ENCODE data around the gene SIT1. TPM values are rescaled to one million over a fixed set of nuclear protein-coding genes. Genes with fewer than 3 reads are reported as not detected.
A peak's percentile ranks its signal among the peaks of the same experiment; 100 is the strongest.
"Not testable (repeated sequence)": the region's sequence is repeated elsewhere in the genome, so short reads cannot be mapped to it uniquely, and the experiment has no call there.

SIT1 gene
- total RNA-seq, 1 donor from 2014 or later, result 90.5 TPM

DNA sequence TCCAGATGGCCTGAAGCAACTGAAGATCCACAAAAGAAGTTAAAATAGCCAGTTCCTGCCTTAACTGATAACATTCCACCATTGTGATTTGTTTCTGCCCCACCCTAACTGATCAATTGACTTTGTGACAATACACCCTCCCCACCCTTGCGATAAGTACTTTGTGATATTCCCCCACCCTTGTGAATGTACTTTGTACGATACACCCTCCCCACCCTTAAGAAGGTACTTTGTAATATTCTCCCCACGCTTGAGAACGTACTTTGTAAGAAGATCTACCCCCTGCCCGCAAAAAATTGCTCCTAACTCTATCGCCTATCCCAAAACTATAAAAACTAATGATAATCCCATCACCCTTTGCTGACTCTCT, 13.9 kb downstream of the SIT1 start:
- Mint-ChIP-seq H3K4me1 (ENCODE audit: low read depth) (peaks cover 66% of the 10 kb centered on the region), H3K27ac (peak overlapping the region; percentile 18), H3K36me3 (ENCODE audit: low read depth) (peaks cover 22% of the 10 kb centered on the region)
- not testable (repeated sequence) for H3K9me3 Mint-ChIP-seq; H3K4me3 Mint-ChIP-seq; H3K27me3 Mint-ChIP-seq (ENCODE audit: insufficient read depth); DNase-seq (ENCODE audit: low spot score)
- intact Hi-C loops (cut with micrococcal nuclease), result loop anchor here (1.0 kb wide), 1 partner anchor 18 kb away; no protein-coding TSS in a partner anchor

- H3K27ac Mint-ChIP-seq, result peak overlapping the region; percentile 80
- intact Hi-C loops (cut with micrococcal nuclease), result loop anchor here (1.0 kb wide), 1 partner anchor 17 kb away; no protein-coding TSS in a partner anchor
- peaks cover 6% of the 10 kb centered on the region for H3K9me3 Mint-ChIP-seq
- H3K4me3 Mint-ChIP-seq, result no peak overlapping the region
- H3K36me3 Mint-ChIP-seq (ENCODE audit: low read depth), result peaks cover 18% of the 10 kb centered on the region
- no peak for DNase-seq (ENCODE audit: low spot score)
- peaks cover 60% of the 10 kb centered on the region for H3K4me1 Mint-ChIP-seq (ENCODE audit: low read depth)
- no peaks in the 10 kb centered on the region for H3K27me3 Mint-ChIP-seq (ENCODE audit: insufficient read depth)
Measured at GRCh38 chr9:35636135-35636876, 14.4 kb downstream of the SIT1 start.

DNA sequence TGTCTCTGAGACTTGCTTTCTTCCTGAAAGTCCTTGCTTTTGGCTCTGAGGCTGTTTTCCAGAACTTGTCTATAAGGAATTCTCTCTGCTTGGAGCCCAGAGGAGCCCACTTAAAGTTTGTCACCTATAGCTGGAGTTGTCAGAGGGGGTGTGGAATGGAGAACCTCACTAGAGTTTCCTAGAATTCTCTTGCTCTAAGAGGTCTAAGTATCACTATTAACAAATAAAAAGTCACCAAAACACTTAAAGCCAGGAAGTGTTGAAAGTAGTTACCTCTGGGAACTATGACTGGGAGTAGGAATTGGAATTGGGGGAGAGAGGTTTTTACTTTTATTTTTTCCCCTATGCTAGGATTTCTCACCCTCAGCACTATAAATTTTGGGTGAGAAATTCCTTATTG, 15.0 kb downstream of the SIT1 start:
- DNase-seq (ENCODE audit: low spot score), result no peak
- intact Hi-C loops (cut with micrococcal nuclease), result loop anchor here (1.0 kb wide), 1 partner anchor 16 kb away; no protein-coding TSS in a partner anchor
- Mint-ChIP-seq H3K4me3 (no peak overlapping the region), H3K27ac (peak overlapping the region; percentile 80), H3K9me3 (peaks cover 6% of the 10 kb centered on the region), H3K27me3 (ENCODE audit: insufficient read depth) (no peaks in the 10 kb centered on the region), H3K4me1 (ENCODE audit: low read depth) (peaks cover 56% of the 10 kb centered on the region), H3K36me3 (ENCODE audit: low read depth) (peaks cover 12% of the 10 kb centered on the region)

- intact Hi-C loops (cut with micrococcal nuclease), result no loop called here
- no peak overlapping the region for H3K27ac Mint-ChIP-seq
- H3K9me3 Mint-ChIP-seq, result no peaks in the 10 kb centered on the region
- no peak overlapping the region for H3K4me3 Mint-ChIP-seq
- H3K4me1 Mint-ChIP-seq (ENCODE audit: low read depth), result peaks cover 14% of the 10 kb centered on the region
- H3K27me3 Mint-ChIP-seq (ENCODE audit: insufficient read depth), result no peaks in the 10 kb centered on the region
- H3K36me3 Mint-ChIP-seq (ENCODE audit: low read depth), result no peaks in the 10 kb centered on the region
- no peak for DNase-seq (ENCODE audit: low spot score)
Measured at GRCh38 chr9:35629597-35629996, 21.1 kb downstream of the SIT1 start.

DNA sequence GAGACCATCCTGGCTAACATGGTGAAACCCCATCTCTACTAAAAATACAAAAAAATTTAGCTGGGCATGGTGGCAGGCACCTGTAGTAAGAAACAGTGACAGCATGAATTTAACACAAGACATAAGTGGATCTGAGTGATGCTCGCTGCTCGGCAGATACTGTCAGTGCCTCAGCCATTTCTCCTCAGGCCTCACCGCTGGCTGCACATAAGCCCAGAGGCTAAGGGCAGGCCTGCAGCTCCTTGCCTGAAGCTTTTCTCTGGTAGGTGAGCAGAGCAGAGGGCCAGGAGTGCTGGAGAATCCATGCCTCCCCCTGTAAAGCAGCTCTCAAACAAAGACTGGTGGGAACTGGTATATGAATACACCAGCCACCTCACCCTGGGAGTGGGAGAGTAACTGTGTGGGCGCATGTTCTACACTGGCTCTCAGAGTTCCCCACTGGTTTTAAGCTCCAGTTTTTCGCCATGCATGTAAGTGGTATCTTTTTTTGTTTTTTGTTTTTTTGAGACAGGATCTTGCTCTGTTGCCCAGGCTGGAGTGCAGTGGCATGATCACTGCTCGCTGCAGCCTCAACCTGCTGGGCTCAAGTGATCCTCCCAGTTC, 22.2 kb downstream of the SIT1 start:
- peaks cover 12% of the 10 kb centered on the region for H3K4me1 Mint-ChIP-seq (ENCODE audit: low read depth)
- H3K4me3 Mint-ChIP-seq, result no peak overlapping the region
- DNase-seq (ENCODE audit: low spot score), result no peak
- H3K9me3 Mint-ChIP-seq, result no peaks in the 10 kb centered on the region
- no peaks in the 10 kb centered on the region for H3K36me3 Mint-ChIP-seq (ENCODE audit: low read depth)
- no peak overlapping the region for H3K27ac Mint-ChIP-seq
- intact Hi-C loops (cut with micrococcal nuclease), result no loop called here
- no peaks in the 10 kb centered on the region for H3K27me3 Mint-ChIP-seq (ENCODE audit: insufficient read depth)

DNA sequence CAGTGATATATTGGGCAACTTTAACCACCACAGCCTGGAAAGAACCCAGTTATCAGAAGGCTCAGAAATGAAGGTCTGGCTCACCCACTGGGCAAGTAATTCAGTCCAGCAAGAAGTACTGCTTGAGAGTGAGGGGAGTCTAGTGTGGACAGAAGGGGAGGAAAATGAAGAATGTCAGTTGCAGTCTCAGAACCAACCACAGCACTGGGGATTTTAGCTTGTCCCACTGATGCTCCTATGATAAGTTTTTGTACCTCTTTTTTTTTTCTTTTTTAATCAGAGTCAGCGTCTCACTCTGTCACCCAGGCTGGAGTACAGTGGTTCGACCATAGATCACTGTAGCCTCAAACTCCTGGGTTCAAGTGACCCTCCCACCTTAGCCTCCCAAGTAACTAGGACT, 23.2 kb downstream of the SIT1 start:
- H3K4me1 Mint-ChIP-seq (ENCODE audit: low read depth), result peaks cover 12% of the 10 kb centered on the region
- no peaks in the 10 kb centered on the region for H3K9me3 Mint-ChIP-seq
- DNase-seq (ENCODE audit: low spot score), result no peak
- H3K27me3 Mint-ChIP-seq (ENCODE audit: insufficient read depth), result no peaks in the 10 kb centered on the region
- H3K27ac Mint-ChIP-seq, result peak overlapping the region; percentile 16
- H3K4me3 Mint-ChIP-seq, result no peak overlapping the region
- no peaks in the 10 kb centered on the region for H3K36me3 Mint-ChIP-seq (ENCODE audit: low read depth)
- intact Hi-C loops (cut with micrococcal nuclease), result no loop called here

DNA sequence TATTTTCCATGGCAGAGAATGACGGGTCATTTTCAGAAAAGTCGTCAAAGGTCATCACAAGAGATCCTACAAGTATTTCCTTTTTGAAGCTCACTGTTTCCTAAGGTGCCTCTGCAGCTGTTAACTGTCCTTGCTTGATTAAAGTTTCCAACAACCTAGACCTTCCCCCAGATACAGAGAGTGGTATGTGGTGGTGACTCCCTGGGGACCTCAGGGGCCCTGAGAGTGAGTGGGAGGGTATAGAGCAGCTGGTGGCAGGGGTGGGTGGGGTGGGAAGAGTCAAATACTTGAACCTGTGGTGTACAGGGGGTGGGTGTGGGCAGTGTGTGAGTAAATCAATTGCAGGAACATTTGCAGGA, 31.0 kb downstream of the SIT1 start:
- H3K36me3 Mint-ChIP-seq (ENCODE audit: low read depth), result no peaks in the 10 kb centered on the region
- DNase-seq (ENCODE audit: low spot score), result no peak
- H3K9me3 Mint-ChIP-seq, result no peaks in the 10 kb centered on the region
- H3K27ac Mint-ChIP-seq, result peak overlapping the region; percentile 92
- H3K4me1 Mint-ChIP-seq (ENCODE audit: low read depth), result peaks cover 69% of the 10 kb centered on the region
- peaks cover 2% of the 10 kb centered on the region for H3K27me3 Mint-ChIP-seq (ENCODE audit: insufficient read depth)
- H3K4me3 Mint-ChIP-seq, result peak overlapping the region; percentile 6
- intact Hi-C loops (cut with micrococcal nuclease), result loop anchor here (1.0 to 5.0 kb wide), 7 partner anchors 15 to 208 kb away; partner anchors contain the start of genes CREB3, FAM221B, TLN1 and TMEM8B

GRCh38 chr9:35618854-35619799, 31.6 kb downstream of the SIT1 start:
- Mint-ChIP-seq H3K27ac (peak overlapping the region; percentile 92), H3K4me3 (peak overlapping the region; percentile 63), H3K36me3 (ENCODE audit: low read depth) (peaks cover 2% of the 10 kb centered on the region), H3K9me3 (no peaks in the 10 kb centered on the region), H3K27me3 (ENCODE audit: insufficient read depth) (peaks cover 2% of the 10 kb centered on the region), H3K4me1 (ENCODE audit: low read depth) (peaks cover 69% of the 10 kb centered on the region)
- DNase-seq (ENCODE audit: low spot score), result peak; percentile 48
- intact Hi-C loops (cut with micrococcal nuclease), result loop anchor here (1.0 to 5.0 kb wide), 7 partner anchors 15 to 208 kb away; partner anchors contain the start of genes CREB3, FAM221B, TLN1 and TMEM8B

DNA sequence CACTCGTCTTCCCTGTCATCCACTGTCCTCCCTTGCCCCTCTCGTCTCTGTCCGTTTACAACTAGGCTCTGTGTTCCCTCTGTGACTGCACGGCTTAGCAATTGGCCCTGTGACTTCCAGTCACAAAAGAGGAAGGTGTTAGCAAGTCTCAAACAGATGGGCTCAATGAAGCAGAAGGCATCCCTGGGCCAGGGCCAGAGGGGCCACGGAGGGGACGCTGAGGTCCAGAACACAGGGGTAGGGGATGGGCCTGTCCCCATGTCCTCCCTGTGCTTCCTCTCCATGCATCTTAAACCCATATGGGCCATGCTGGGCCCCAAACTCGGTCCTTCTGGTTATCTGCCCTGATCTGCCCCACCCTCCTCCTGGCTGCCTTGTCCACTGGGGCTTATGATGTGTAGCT, 32.4 kb downstream of the SIT1 start, which contains the start of gene CD72:
CD72 (minus strand) TSS at position 89 of the 403 bp plus-strand sequence. CDS start 110 bp downstream, outside the sequence.
- intact Hi-C loops (cut with micrococcal nuclease), result loop anchor here (2.0 to 5.0 kb wide), 2 partner anchors 110 to 209 kb away; partner anchors contain the start of genes FAM221B and TMEM8B
- Mint-ChIP-seq H3K36me3 (ENCODE audit: low read depth) (peaks cover 3% of the 10 kb centered on the region), H3K27me3 (ENCODE audit: insufficient read depth) (peaks cover 2% of the 10 kb centered on the region), H3K9me3 (no peaks in the 10 kb centered on the region), H3K4me1 (ENCODE audit: low read depth) (peaks cover 69% of the 10 kb centered on the region), H3K27ac (peak within 1 kb of the TSS; percentile 92), H3K4me3 (peak within 1 kb of the TSS; percentile 69)
- DNase-seq (ENCODE audit: low spot score), result no peak

- Mint-ChIP-seq H3K27me3 (ENCODE audit: insufficient read depth) (peaks cover 2% of the 10 kb centered on the region), H3K4me3 (peak overlapping the region; percentile 69), H3K36me3 (ENCODE audit: low read depth) (peaks cover 4% of the 10 kb centered on the region), H3K27ac (peak overlapping the region; percentile 92), H3K9me3 (no peaks in the 10 kb centered on the region), H3K4me1 (ENCODE audit: low read depth) (peaks cover 69% of the 10 kb centered on the region)
- intact Hi-C loops (cut with micrococcal nuclease), result loop anchor here (5.0 kb wide), 1 partner anchor 210 kb away; the partner anchor contains the start of genes FAM221B and TMEM8B
- DNase-seq (ENCODE audit: low spot score), result no peak
Measured at GRCh38 chr9:35617548-35617947, 33.2 kb downstream of the SIT1 start.

DNA sequence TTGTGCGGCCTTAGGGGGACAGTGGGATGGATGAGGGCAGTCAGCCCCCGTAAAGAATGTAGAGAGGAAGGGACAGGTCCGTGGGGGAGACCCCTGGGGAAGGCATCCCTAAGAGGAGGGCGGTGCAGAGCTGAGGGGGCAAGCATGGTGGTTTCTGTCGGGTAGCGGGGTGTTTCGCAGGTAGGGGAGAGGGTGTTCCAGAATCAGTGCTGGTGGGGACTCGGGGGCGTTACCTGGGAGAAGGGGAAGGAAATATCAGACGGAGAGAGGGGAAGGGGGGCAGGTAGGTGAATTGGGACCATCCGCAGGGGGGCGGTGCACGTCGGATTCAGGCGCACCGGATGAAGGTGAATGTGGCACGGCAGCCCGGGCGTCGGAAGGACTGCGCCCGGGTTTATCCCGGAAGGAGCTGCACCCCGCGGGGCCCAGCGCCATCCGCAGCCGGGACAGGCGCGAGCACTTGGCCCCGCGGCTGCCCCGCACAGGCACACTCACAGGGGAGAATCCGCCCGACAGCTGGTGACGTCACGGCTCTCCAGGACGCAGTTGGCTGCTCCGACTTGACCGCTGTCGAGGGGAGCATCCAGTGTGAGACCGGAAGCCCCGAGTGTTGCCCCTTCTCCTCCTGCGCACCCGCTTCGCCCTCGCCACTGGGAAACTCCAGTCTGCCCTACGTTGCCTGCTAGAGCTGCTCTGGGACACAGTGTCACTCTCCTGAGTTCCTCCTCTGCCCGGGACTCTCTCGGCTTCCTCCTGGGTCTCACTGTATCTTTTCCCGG, 33.9 kb downstream of the SIT1 start:
- intact Hi-C loops (cut with micrococcal nuclease), result loop anchor here (5.0 kb wide), 1 partner anchor 210 kb away; the partner anchor contains the start of genes FAM221B and TMEM8B
- Mint-ChIP-seq H3K36me3 (ENCODE audit: low read depth) (peaks cover 4% of the 10 kb centered on the region), H3K27me3 (ENCODE audit: insufficient read depth) (peaks cover 2% of the 10 kb centered on the region), H3K4me3 (peak overlapping the region; percentile 69), H3K4me1 (ENCODE audit: low read depth) (peaks cover 65% of the 10 kb centered on the region), H3K9me3 (no peaks in the 10 kb centered on the region), H3K27ac (peak overlapping the region; percentile 92)
- DNase-seq (ENCODE audit: low spot score), result peak; percentile 57

Measured in activated T-helper 1 cell treated with anti-CD3 and anti-CD28 coated beads, Interleukin-12 subunit alpha, Interleukin-12 subunit beta, Interleukin-2, Interleukin-4 antibody, amounts not matched to agents 30 ng/mL and 10 ng/mL and 1 ng/mL, durations not matched to agents 14 hours and 24 hours and 36 hours (primary cell).